T-helper 2 cell treated with Interferon-gamma antibody and Interleukin-4, amounts not matched to agents 5 μg/mL and 100 μg/mL, for 36 hours (primary cell): Measurements from ENCODE around the gene SGMS1.

Experiments
- DNase-seq: peaks from one replicate; pipeline ENCODE4 v3.0.0; 2021; ENCODE audit warnings: low spot score
- H3K27ac Mint-ChIP-seq: one replicate; pipeline ENCODE4 v1.8.0; 2021; ENCODE audit warnings: mild to moderate bottlenecking, mixed read lengths
- H3K27me3 Mint-ChIP-seq: one replicate; pipeline ENCODE4 v1.8.0; 2021; ENCODE audit warnings: low read depth, mixed read lengths
- H3K36me3 Mint-ChIP-seq: one replicate; pipeline ENCODE4 v1.8.0; 2021; ENCODE audit warnings: low read depth, mixed read lengths
- H3K4me1 Mint-ChIP-seq: one replicate; pipeline ENCODE4 v1.8.0; 2021; ENCODE audit warnings: low read depth, mixed read lengths
- H3K4me3 Mint-ChIP-seq: one replicate; pipeline ENCODE4 v1.8.0; 2022; ENCODE audit warnings: mild to moderate bottlenecking, moderate library complexity, mixed read lengths
- H3K9me3 Mint-ChIP-seq: one replicate; pipeline ENCODE4 v1.8.0; 2021; ENCODE audit warnings: mixed read lengths

Gene SGMS1

GRCh38 chr10:50592961-50593418, 30.8 kb downstream of the SGMS1 start:
- Mint-ChIP-seq H3K27me3 (no peaks in the 10 kb centered on the region), H3K36me3 (peaks cover 2% of the 10 kb centered on the region), H3K27ac (no peak overlapping the region), H3K4me3 (no peak overlapping the region), H3K4me1 (no peaks in the 10 kb centered on the region), H3K9me3 (no peaks in the 10 kb centered on the region)
- no peak for DNase-seq

- H3K4me1 Mint-ChIP-seq, result no peaks in the 10 kb centered on the region
- H3K4me3 Mint-ChIP-seq, result no peak overlapping the region
- H3K9me3 Mint-ChIP-seq, result no peaks in the 10 kb centered on the region
- H3K36me3 Mint-ChIP-seq, result peaks cover 4% of the 10 kb centered on the region
- no peak overlapping the region for H3K27ac Mint-ChIP-seq
- no peak for DNase-seq
- H3K27me3 Mint-ChIP-seq, result no peaks in the 10 kb centered on the region
These were observed 32.8 kb downstream of the SGMS1 start for GRCh38 chr10:50590935-50591334.

GRCh38 chr10:50586740-50587088, 37.0 kb downstream of the SGMS1 start:
- DNase-seq, result no peak
- no peaks in the 10 kb centered on the region for H3K27me3 Mint-ChIP-seq
- no peak overlapping the region for H3K27ac Mint-ChIP-seq
- H3K36me3 Mint-ChIP-seq, result peaks cover 4% of the 10 kb centered on the region
- H3K4me1 Mint-ChIP-seq, result no peaks in the 10 kb centered on the region
- H3K4me3 Mint-ChIP-seq, result no peak overlapping the region
- no peaks in the 10 kb centered on the region for H3K9me3 Mint-ChIP-seq

GRCh38 chr10:50585921-50586739, 37.6 kb downstream of the SGMS1 start:
- no peak overlapping the region for H3K27ac Mint-ChIP-seq
- DNase-seq, result no peak
- peaks cover 4% of the 10 kb centered on the region for H3K36me3 Mint-ChIP-seq

GRCh38 chr10:50582766-50583762, 40.7 kb downstream of the SGMS1 start:
- no peaks in the 10 kb centered on the region for H3K9me3 Mint-ChIP-seq
- no peaks in the 10 kb centered on the region for H3K27me3 Mint-ChIP-seq
- DNase-seq, result no peak
- no peak overlapping the region for H3K27ac Mint-ChIP-seq
- H3K36me3 Mint-ChIP-seq, result peaks cover 3% of the 10 kb centered on the region
- peaks cover 1% of the 10 kb centered on the region for H3K4me1 Mint-ChIP-seq
- no peak overlapping the region for H3K4me3 Mint-ChIP-seq

More at GRCh38 chr10:50585921-50586739, 37.6 kb downstream of the SGMS1 start:
- no peaks in the 10 kb centered on the region for H3K4me1 Mint-ChIP-seq
- no peaks in the 10 kb centered on the region for H3K9me3 Mint-ChIP-seq
- no peaks in the 10 kb centered on the region for H3K27me3 Mint-ChIP-seq
- H3K4me3 Mint-ChIP-seq, result no peak overlapping the region

- peaks cover 4% of the 10 kb centered on the region for H3K4me1 Mint-ChIP-seq
- H3K36me3 Mint-ChIP-seq, result no peaks in the 10 kb centered on the region
- H3K9me3 Mint-ChIP-seq, result no peaks in the 10 kb centered on the region
- no peak for DNase-seq
- no peak overlapping the region for H3K4me3 Mint-ChIP-seq
- no peaks in the 10 kb centered on the region for H3K27me3 Mint-ChIP-seq
- no peak overlapping the region for H3K27ac Mint-ChIP-seq
These were observed 41.7 kb downstream of the SGMS1 start for GRCh38 chr10:50582046-50582445.

GRCh38 chr10:50580262-50580891, 43.4 kb downstream of the SGMS1 start:
- no peaks in the 10 kb centered on the region for H3K9me3 Mint-ChIP-seq
- no peak overlapping the region for H3K4me3 Mint-ChIP-seq
- H3K27ac Mint-ChIP-seq, result no peak overlapping the region
- H3K4me1 Mint-ChIP-seq, result peaks cover 4% of the 10 kb centered on the region
- no peaks in the 10 kb centered on the region for H3K27me3 Mint-ChIP-seq
- no peaks in the 10 kb centered on the region for H3K36me3 Mint-ChIP-seq
- no peak for DNase-seq

GRCh38 chr10:50579491-50580261, 44.1 kb downstream of the SGMS1 start:
- Mint-ChIP-seq H3K4me1 (peaks cover 4% of the 10 kb centered on the region), H3K27me3 (no peaks in the 10 kb centered on the region), H3K36me3 (no peaks in the 10 kb centered on the region), H3K4me3 (no peak overlapping the region), H3K9me3 (no peaks in the 10 kb centered on the region), H3K27ac (no peak overlapping the region)
- no peak for DNase-seq

GRCh38 chr10:50578949-50579348, 44.8 kb downstream of the SGMS1 start:
- Mint-ChIP-seq H3K4me1 (peaks cover 4% of the 10 kb centered on the region), H3K27ac (no peak overlapping the region), H3K4me3 (no peak overlapping the region), H3K9me3 (no peaks in the 10 kb centered on the region), H3K36me3 (no peaks in the 10 kb centered on the region), H3K27me3 (no peaks in the 10 kb centered on the region)
- no peak for DNase-seq

GRCh38 chr10:50577681-50578350, 45.9 kb downstream of the SGMS1 start:
- H3K27ac Mint-ChIP-seq, result no peak overlapping the region
- no peaks in the 10 kb centered on the region for H3K36me3 Mint-ChIP-seq

GRCh38 chr10:50577010-50577409, 46.7 kb downstream of the SGMS1 start:
- no peaks in the 10 kb centered on the region for H3K36me3 Mint-ChIP-seq
- no peak overlapping the region for H3K4me3 Mint-ChIP-seq
- no peak overlapping the region for H3K27ac Mint-ChIP-seq
- H3K9me3 Mint-ChIP-seq, result no peaks in the 10 kb centered on the region
- no peaks in the 10 kb centered on the region for H3K27me3 Mint-ChIP-seq
- no peak for DNase-seq
- H3K4me1 Mint-ChIP-seq, result peaks cover 4% of the 10 kb centered on the region

More at GRCh38 chr10:50577681-50578350, 45.9 kb downstream of the SGMS1 start:
- H3K27me3 Mint-ChIP-seq, result no peaks in the 10 kb centered on the region
- H3K9me3 Mint-ChIP-seq, result no peaks in the 10 kb centered on the region
- DNase-seq, result no peak
- H3K4me3 Mint-ChIP-seq, result no peak overlapping the region
- peaks cover 4% of the 10 kb centered on the region for H3K4me1 Mint-ChIP-seq

- Mint-ChIP-seq H3K27ac (no peak overlapping the region), H3K27me3 (no peaks in the 10 kb centered on the region), H3K4me3 (no peak overlapping the region), H3K4me1 (peaks cover 4% of the 10 kb centered on the region), H3K9me3 (no peaks in the 10 kb centered on the region), H3K36me3 (no peaks in the 10 kb centered on the region)
- no peak for DNase-seq
These were observed 47.4 kb downstream of the SGMS1 start for GRCh38 chr10:50576245-50576815.
